HepG2 (cell line): Measurements from ENCODE around the gene TFF1. TPM values are rescaled to one million over a fixed set of nuclear protein-coding genes. Genes with fewer than 3 reads are reported as not detected.

Experiments
- ATAC-seq: fragments of 200-7000 bp; cut with Tn5 transposase; 3 replicates; pipeline ENCODE4 v1.9.1; 2020; ENCODE audit warnings: mild to moderate bottlenecking, moderate library complexity
- BruUV-seq: library from RNA; stranded (reverse); fragments of 400-500 nt; replicated peaks from 2 replicates; lab custom pipeline; 2021; lab: Mats Ljungman, UMichigan
- CTCF ChIA-PET: fragments of 300-600 bp; formaldehyde crosslinking; extraction: SDS; loops from one replicate; lab custom pipeline; 2021; ENCODE audit warnings: low total read pairs, inconsistent platforms, low intra/inter-chr PET ratio; lab: Yijun Ruan, JAX
- POLR2A ChIA-PET: fragments of 350-600 bp; sonication (Branson Sonifier 250); formaldehyde crosslinking; loops from one replicate; lab custom pipeline; 2020; ENCODE audit warnings: antibody characterized with exemption, inconsistent platforms; lab: Yijun Ruan, JAX
- DNase-seq: peaks from one replicate; pipeline ENCODE4 v3.0.0-alpha.2; 2015; ENCODE audit warnings: low spot score
- FAIRE-seq: peaks from 3 replicates; lab custom pipeline; 2011; peaks lifted over from hg19 to GRCh38; lab: Jason Lieb, UNC
- H2AFZ ChIP-seq: one replicate; pipeline ENCODE4 v1.6.1; 2011; ENCODE audit warnings: low read length, inconsistent platforms
- H3K27ac ChIP-seq: fragments of 300-600 bp; 3 replicates; pipeline ENCODE4 v1.8.0; 2011; ENCODE audit warnings: mixed run types, mild to moderate bottlenecking, mixed read lengths, low read length, inconsistent platforms; ENCODE audit not compliant: insufficient read depth; ENCODE audit errors: extremely low read length
- H3K27me3 ChIP-seq, 2 experiments: fragments of 200-600 bp in 1 of 2; 2 replicates in 1 of 2; 3 replicates in 1 of 2; pipeline versions ENCODE4 v1.6.0 to v1.8.0; 2011; ENCODE audit warnings: low read length in 2 of 2, mild to moderate bottlenecking in 2 of 2, moderate library complexity in 2 of 2, inconsistent platforms in 1 of 2; ENCODE audit not compliant: insufficient read depth in 2 of 2, control insufficient read depth in 1 of 2
- H3K36me3 ChIP-seq, 2 experiments: fragments of 200-600 bp in 1 of 2; replicated peaks in 1 of 2; 2 replicates in 1 of 2; 3 replicates in 1 of 2; pipeline versions ENCODE4 v1.5.1 to v1.8.0; 2011; ENCODE audit warnings: low read length in 2 of 2, inconsistent platforms in 1 of 2; ENCODE audit not compliant: insufficient read depth in 2 of 2, control insufficient read depth in 1 of 2
- H3K4me1 ChIP-seq: 2 replicates; pipeline ENCODE4 v1.5.1; 2012; ENCODE audit warnings: low read length, inconsistent platforms; ENCODE audit not compliant: insufficient read depth
- H3K4me2 ChIP-seq: 2 replicates; pipeline ENCODE4 v1.6.0; 2011; ENCODE audit warnings: low read depth, low read length, inconsistent platforms
- H3K4me3 ChIP-seq, 3 experiments: fragments of 200-600 bp in 1 of 3; sonication (generic), shearing (Covaris generic) in 1 of 3; replicated peaks in 1 of 3; 2 replicates each; pipeline ENCODE4 v1.5.1; 2011 to 2016; ENCODE audit warnings: low read length in 3 of 3, inconsistent platforms in 2 of 3, low read depth in 2 of 3, mild to moderate bottlenecking in 2 of 3, control low read depth in 1 of 3, mixed read lengths in 1 of 3; ENCODE audit not compliant: insufficient read depth in 1 of 3
- H3K79me2 ChIP-seq: one replicate; pipeline ENCODE4 v1.6.1; 2011; ENCODE audit warnings: low read length, inconsistent platforms; ENCODE audit not compliant: insufficient read depth
- H3K9ac ChIP-seq: 2 replicates; pipeline ENCODE4 v1.6.0; 2011; ENCODE audit warnings: mild to moderate bottlenecking, low read depth, low read length, inconsistent platforms; ENCODE audit not compliant: insufficient read depth
- H3K9me3 ChIP-seq: 2 replicates; pipeline ENCODE4 v1.5.1; 2012; ENCODE audit warnings: mild to moderate bottlenecking, low read length
- H4K20me1 ChIP-seq: 2 replicates; pipeline ENCODE4 v1.6.0; 2011; ENCODE audit warnings: inconsistent platforms, mild to moderate bottlenecking, low read length, moderate library complexity; ENCODE audit not compliant: insufficient read depth
- BORCS8-MEF2B ChIP-seq: sonication (generic); formaldehyde crosslinking; IDR thresholded peaks from 2 replicates; pipeline ENCODE4 v1.8.0; 2022; ENCODE audit warnings: mild to moderate bottlenecking, missing genetic modification reagents
- CREB1 ChIP-seq, 2 experiments: fragments of 450-650 bp in 1 of 2; IDR thresholded peaks; 2 replicates each; pipeline ENCODE4 v1.6.1; 2016 to 2017; ENCODE audit warnings: control low read depth in 1 of 2, mild to moderate bottlenecking in 1 of 2, missing compliant biosample characterization in 1 of 2, missing genetic modification characterization in 1 of 2
- FUBP1 ChIP-seq: sonication (generic); formaldehyde crosslinking; IDR thresholded peaks from 2 replicates; pipeline ENCODE4 v1.5.1; 2020; ENCODE audit warnings: missing genetic modification reagents, mild to moderate bottlenecking, borderline replicate concordance
- NFRKB ChIP-seq: fragments of 450-650 bp; IDR thresholded peaks from 2 replicates; pipeline ENCODE4 v1.6.1; 2017
- SETDB1 ChIP-seq: sonication (generic); formaldehyde crosslinking; IDR thresholded peaks from 2 replicates; pipeline ENCODE4 v1.5.1; 2020; ENCODE audit warnings: missing genetic modification reagents, mild to moderate bottlenecking, borderline replicate concordance
- TRIM22 ChIP-seq: fragments of 450-650 bp; IDR thresholded peaks from 2 replicates; pipeline ENCODE4 v1.6.1; 2017
- ZNF563 ChIP-seq: sonication (generic); formaldehyde crosslinking; IDR thresholded peaks from 2 replicates; pipeline ENCODE4 v1.8.0; 2022; ENCODE audit warnings: mild to moderate bottlenecking, moderate library complexity, missing genetic modification reagents
- ZNF567 ChIP-seq: sonication (generic); formaldehyde crosslinking; IDR thresholded peaks from 2 replicates; pipeline ENCODE4 v1.8.1; 2023; ENCODE audit warnings: mild to moderate bottlenecking, missing genetic modification reagents, borderline replicate concordance
- ZNF577 ChIP-seq: sonication (generic); formaldehyde crosslinking; IDR thresholded peaks from 2 replicates; pipeline ENCODE4 v1.4.0; 2020; ENCODE audit warnings: mild to moderate bottlenecking, low read depth, missing genetic modification reagents, borderline replicate concordance
- WGBS: methylation state at CpG from one replicate; pipeline ENCODE4 v1.1.6; 2017; ENCODE audit warnings: low lambda C conversion rate; 5-methylcytosine and 5-hydroxymethylcytosine counted together
- in situ Hi-C: cut with HindIII; loops from 2 replicates; pipeline ENCODE4 v1.10.0; 2017; ENCODE audit warnings: low pct_unique_long_range_greater_than_20kb; ENCODE audit not compliant: extremely low pct_ligation_motif_present
- intact Hi-C: fragments of 100-400 bp; cut with micrococcal nuclease; formaldehyde crosslinking; loops from one replicate; pipeline ENCODE4 v1.10.0; 2022; ENCODE audit not compliant: unreplicated experiment
- polyA plus RNA-seq, 8 experiments: library from polyadenylated mRNA; depleted of rRNA in 3 of 8; stranded (reverse) in 7 of 8; unstranded in 1 of 8; fragments of >200 nt; fragmentation: Illumina TruSeq in 4 of 8; extraction: Trizol in 4 of 8; gene quantifications; 2 replicates each; pipeline versions ENCODE4 v1.2.1 to v1.2.3, GENCODE V29; 2011 to 2016; ENCODE audit warnings: low read depth in 4 of 8, missing spikeins in 1 of 8, mixed read lengths in 1 of 8; ENCODE audit not compliant: insufficient read depth in 1 of 8
- total RNA-seq, 5 experiments: library from RNA; depleted of rRNA; stranded (reverse); fragments of >200 nt; fragmentation: Illumina TruSeq; extraction: Trizol; gene quantifications; 2 replicates each; pipeline ENCODE4 v1.2.3, GENCODE V29; 2016; ENCODE audit warnings: low read depth in 1 of 5

TFF1 gene
- total and polyA plus RNA-seq, 2 of the 13 experiments (the other 11 are each of a cell fraction or from before 2014, with no cell fraction given) = 0.24 to 19.4 TPM

GRCh38 chr21:42349420-42350317 lies 16.7 kb downstream of the TFF1 start:
- H3K4me3 ChIP-seq = no peak overlapping the region
- no peaks in the 10 kb centered on the region for H4K20me1 ChIP-seq
- intact Hi-C loops (no loop called here), in situ Hi-C loops (no loop called here)
- DNase-seq (no peak), FAIRE-seq (no peak), ATAC-seq (no peak)
- no peak overlapping the region for H2AFZ ChIP-seq
- 61% methylated on average over 14 of the region's 14 CpGs for WGBS
- CTCF ChIA-PET = no interaction called here
- no peak overlapping the region for H3K9ac ChIP-seq
- no peaks in the 10 kb centered on the region for H3K9me3 ChIP-seq
- H3K4me1 ChIP-seq = peaks cover 16% of the 10 kb centered on the region
- H3K79me2 ChIP-seq = no peaks in the 10 kb centered on the region
- TF ChIP-seq SETDB1 (CRISPR knock-in tag) = no peak
- TF ChIP-seq NFRKB = no peak
- TF ChIP-seq CREB1 (IDR thresholded peaks at IDR 0.05) = no peak
- TF ChIP-seq CREB1 (CRISPR knock-in tag; IDR thresholded peaks at IDR 0.05) = no peak
- no peak for TF ChIP-seq ZNF567
- TF ChIP-seq ZNF563 (CRISPR knock-in tag) = no peak
- no peak for TF ChIP-seq ZNF577 (CRISPR knock-in tag)
- no peak for TF ChIP-seq FUBP1 (CRISPR knock-in tag)
- no peak for TF ChIP-seq TRIM22
- TF ChIP-seq BORCS8-MEF2B (CRISPR knock-in tag) = no peak
- no TSS peak for BruUV-seq
- POLR2A ChIA-PET = no interaction called here
- H3K27ac ChIP-seq = no peak overlapping the region
- H3K4me2 ChIP-seq = no peak overlapping the region
- H3K27me3 ChIP-seq = peaks cover 0 to 16% of the 10 kb centered on the region in 2 experiments; a peak in 1 of 5 replicates
- no peaks in the 10 kb centered on the region for H3K36me3 ChIP-seq
